GM18502 (cell line): ENCODE results near the gene TUBB3.
"Not testable (repeated sequence)": the region's sequence is repeated elsewhere in the genome, so short reads cannot be mapped to it uniquely, and the experiment has no call there.

Experiments
- ATAC-seq: cut with Tn5 transposase; IDR thresholded peaks from one replicate; pipeline ENCODE4 v1.9.1; 2021; ENCODE audit warnings: mild to moderate bottlenecking; ENCODE audit not compliant: unreplicated experiment, poor library complexity

The TUBB3 gene

GRCh38 chr16:89922884-89923639, at the start of gene TUBB3:
Gene TUBB3 (plus strand): TSS chr16:89923342. CDS start chr16:89923402, 60 bp downstream.
- ATAC-seq = no peak

DNA sequence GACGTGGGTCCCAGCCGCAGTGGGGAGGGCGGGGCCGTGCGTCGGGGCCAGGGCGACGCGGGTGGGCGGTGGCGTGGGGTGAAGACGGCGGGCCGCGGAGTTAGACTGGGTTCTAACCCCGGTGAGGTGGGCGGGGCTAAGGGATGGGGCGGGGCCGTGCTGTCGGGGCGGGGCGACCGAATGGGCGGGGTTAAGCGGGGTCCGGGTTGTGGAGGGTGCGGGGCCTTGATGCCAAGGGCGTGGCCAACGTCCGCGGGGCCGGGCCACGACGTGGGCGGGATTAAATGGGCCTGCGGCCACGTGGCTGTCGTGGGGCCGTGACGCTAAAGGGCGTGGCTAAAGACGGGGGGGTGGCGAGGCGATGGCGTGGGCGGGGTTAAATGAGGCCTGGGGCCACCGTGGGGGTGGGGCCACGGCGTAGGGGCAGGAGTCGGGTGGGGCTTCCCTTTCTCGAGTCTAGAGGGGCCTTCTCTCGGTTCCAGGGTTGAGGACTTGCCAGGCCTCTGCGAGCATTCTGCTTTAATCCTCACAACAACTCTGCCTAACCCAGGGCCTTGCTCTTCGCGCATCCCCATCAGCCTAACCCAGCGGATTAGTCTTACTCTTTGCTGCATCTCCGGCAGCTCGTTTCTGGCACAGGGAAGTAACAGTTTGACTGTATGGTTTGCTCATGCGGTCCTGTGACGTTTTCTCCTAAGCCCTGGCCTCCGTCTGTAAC, 49.0 kb upstream of the TUBB3 start:
- ATAC-seq = peak; percentile 69

DNA sequence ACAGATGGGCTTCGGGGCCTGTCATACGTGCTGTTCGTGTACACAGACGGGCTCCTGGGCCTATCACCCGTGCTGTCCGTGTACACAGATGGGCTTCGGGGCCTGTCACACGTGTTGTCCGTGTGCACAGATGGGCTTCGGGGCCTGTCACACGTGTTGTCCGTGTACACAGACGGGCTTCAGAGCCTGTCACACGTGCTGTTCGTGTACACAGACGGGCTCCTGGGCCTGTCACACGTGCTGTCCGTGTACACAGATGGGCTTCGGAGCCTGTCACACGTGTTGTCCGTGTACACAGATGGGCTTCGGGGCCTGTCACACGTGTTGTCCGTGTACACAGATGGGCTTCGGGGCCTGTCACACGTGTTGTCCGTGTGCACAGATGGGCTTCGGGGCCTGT, 44.0 kb upstream of the TUBB3 start:
- not testable (repeated sequence) for ATAC-seq

DNA sequence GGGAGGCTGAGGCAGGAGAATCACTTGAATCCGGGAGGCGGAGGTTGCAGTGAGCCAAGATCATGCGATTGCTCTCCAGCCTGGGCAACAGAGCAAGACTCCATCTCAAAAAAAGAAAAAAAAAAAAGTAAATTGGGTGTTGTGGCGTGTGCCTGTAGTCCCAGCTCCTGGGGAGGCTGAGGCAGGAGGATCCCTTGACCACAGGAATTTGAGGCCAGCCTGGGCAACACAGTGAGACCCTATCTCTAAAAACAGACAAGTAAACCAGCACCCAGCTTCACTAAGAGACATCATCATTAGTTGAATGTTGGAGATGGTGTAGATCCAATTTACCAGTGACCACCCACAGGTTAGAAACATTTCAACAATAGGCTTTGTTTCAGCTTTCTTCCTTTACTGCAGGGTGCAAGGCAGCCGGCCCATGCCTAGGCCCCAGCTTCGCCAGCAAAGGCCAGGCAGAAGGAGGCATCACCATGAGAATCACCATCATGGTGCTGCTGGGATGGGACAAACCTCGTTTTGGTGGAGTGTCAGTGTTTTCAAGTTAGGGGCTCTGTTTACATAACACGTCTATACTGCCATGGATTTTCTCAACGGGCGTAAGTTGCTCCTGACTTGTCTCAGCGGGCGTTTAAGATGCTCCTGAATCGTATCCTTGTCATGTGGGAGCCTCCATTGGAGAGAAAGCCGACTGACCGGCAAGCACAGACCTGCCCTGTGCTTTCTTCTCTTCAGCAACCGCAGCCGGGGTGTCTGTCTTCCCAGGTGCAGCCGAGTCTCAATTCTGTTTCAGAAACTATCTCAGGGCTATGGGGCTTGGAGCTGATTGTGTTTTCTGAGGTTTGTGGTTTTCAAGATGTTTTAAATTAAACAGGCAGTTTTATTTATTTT, 42.4 kb upstream of the TUBB3 start:
- no peak for ATAC-seq

DNA sequence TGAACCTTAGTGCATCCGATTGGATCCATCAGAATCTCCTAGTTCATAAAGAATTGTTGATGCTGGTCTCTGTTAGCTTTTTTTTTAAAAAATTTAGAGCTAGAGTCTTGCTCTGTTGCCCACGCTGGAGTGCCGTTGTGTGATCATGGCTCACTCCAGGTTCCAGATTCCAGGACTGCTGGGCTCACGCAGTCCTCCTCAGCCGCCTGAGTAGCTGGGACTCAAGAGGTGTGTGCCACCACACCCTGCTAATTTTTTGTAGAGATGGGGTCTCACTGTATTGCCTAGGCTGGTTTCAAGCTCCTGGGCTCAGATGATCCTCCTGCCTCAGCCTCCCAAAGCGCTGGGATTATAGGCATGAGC, 41.8 kb upstream of the TUBB3 start:
- ATAC-seq = no peak

GRCh38 chr16:89883346-89884040, 39.6 kb upstream of the TUBB3 start:
- no peak for ATAC-seq

GRCh38 chr16:89884041-89884421, 39.1 kb upstream of the TUBB3 start:
- ATAC-seq = no peak

DNA sequence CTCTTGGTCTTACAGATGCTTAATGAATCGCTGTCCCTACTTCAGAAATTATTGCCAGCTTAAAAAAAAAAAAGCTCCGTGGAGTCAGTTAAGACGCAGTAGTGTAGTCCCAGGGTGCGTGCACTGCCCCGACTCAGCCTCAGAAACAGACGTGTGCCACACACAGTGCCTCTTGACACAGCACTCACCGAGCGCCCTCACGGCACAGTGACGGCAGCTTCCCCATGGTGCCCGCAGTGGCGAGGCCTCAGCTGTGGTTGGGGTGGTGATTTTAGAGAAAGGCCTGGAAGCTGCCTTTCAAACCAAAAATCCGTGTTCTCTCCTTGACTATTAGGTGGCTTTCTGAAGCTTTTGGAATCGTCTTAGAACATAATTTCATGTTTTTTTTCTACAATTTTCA, 35.9 kb upstream of the TUBB3 start:
- no peak for ATAC-seq

GRCh38 chr16:89890200-89890599, 32.9 kb upstream of the TUBB3 start:
- ATAC-seq = no peak

GRCh38 chr16:89890886-89891657, 32.1 kb upstream of the TUBB3 start:
- no peak for ATAC-seq

- no peak for ATAC-seq
These were observed 31.0 kb upstream of the TUBB3 start for GRCh38 chr16:89892055-89892630.

DNA sequence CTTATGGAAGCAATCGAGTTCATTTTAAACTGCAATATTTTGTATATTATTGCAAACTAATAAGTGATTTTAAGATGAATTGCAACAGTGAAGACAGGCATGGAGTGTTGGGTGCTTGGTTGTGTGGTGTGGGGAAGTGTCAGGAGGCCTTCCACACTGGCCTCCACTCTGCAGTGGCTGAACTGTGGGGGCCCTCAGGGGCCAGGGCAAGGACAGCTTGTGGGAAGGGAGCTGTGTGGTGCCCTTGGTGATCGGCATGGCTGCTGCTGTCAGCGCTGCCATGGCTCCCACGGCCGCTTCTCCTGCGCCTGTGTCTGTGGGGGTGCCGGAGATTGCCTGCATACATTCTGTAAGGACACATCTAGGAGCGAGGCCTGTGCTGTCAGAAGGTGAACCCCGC, 30.5 kb upstream of the TUBB3 start:
- no peak for ATAC-seq

- no peak for ATAC-seq
These were observed 29.2 kb upstream of the TUBB3 start for GRCh38 chr16:89893642-89894548.

DNA sequence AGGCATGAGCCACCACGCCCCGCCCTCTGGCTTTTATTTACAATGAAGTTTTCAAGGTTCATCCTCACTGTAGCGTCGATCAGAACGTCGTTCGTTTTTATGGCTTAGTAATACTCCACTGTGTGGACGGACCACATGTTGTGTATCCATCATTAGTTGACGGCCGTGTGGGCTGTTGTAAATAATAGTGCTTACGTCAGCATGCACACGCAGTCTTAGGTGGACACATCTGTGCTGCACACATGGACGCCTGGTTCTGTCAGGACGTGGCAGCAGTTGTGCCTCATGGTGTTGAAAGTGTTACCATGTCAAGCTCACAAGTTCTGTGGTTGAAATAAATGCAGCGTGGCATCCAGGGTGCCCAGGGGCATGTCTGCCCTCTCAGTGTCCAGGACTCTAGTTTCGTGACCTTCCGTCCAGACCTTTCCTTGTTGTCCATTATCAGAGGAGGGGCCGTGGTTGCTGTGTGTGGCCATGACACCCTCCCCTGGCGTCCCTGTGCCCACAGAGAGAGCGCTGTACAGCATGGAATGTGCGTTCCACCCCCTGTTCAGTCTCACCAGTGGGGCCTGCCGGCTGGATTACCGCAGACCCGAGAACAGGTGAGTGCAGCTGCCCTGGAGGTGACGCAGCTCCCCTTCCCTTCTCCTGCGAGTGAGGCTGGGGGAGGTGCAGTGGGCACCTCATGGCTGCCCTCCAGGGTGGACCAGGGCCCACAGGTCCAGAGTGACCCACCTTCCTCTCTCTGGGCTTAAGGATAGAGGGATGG, 27.5 kb upstream of the TUBB3 start:
- ATAC-seq = no peak

GRCh38 chr16:89897204-89897603, 25.9 kb upstream of the TUBB3 start:
- no peak for ATAC-seq

- no peak for ATAC-seq
These were observed 24.8 kb upstream of the TUBB3 start for GRCh38 chr16:89898201-89898967.
